GM19397 (cell line): ENCODE measurements around the gene SELENOK.

Source experiments
- ATAC-seq: cut with Tn5 transposase; IDR thresholded peaks from one replicate; pipeline ENCODE4 v1.9.1; 2021; ENCODE audit warnings: mild to moderate bottlenecking, moderate library complexity; ENCODE audit not compliant: unreplicated experiment

Gene SELENOK

GRCh38 chr3:53884623-53885022 is 7.0 kb downstream of the SELENOK start:
- no peak for ATAC-seq

GRCh38 chr3:53883008-53883407 is 8.7 kb downstream of the SELENOK start:
- ATAC-seq = no peak

GRCh38 chr3:53881691-53882593 is 9.7 kb downstream of the SELENOK start, which contains the start of gene ACTR8:
Gene ACTR8 (minus strand): TSS chr3:53882152. CDS start chr3:53882101, 51 bp downstream.
- peak; percentile 85 for ATAC-seq

GRCh38 chr3:53880396-53881345 is 11.0 kb downstream of the SELENOK start:
- ATAC-seq = no peak

GRCh38 chr3:53865732-53866499 is 25.7 kb downstream of the SELENOK start:
- ATAC-seq = peak; percentile 42

- ATAC-seq = no peak
These were observed 28.5 kb downstream of the SELENOK start for GRCh38 chr3:53863145-53863544.

GRCh38 chr3:53862241-53862640 is 29.4 kb downstream of the SELENOK start:
- no peak for ATAC-seq

GRCh38 chr3:53860196-53860595 is 31.5 kb downstream of the SELENOK start:
- no peak for ATAC-seq

GRCh38 chr3:53859178-53859577 is 32.5 kb downstream of the SELENOK start:
- ATAC-seq = no peak

- ATAC-seq = no peak
These were observed 33.4 kb downstream of the SELENOK start for GRCh38 chr3:53858096-53858741.

- no peak for ATAC-seq
These were observed 34.7 kb downstream of the SELENOK start for GRCh38 chr3:53856964-53857363.

GRCh38 chr3:53850895-53851294 is 40.8 kb downstream of the SELENOK start:
- ATAC-seq = no peak

- no peak for ATAC-seq
These were observed 41.7 kb downstream of the SELENOK start for GRCh38 chr3:53849916-53850315.

GRCh38 chr3:53846851-53847155 is 44.9 kb downstream of the SELENOK start:
- ATAC-seq = no peak

- ATAC-seq = peak; percentile 53
These were observed 45.4 kb downstream of the SELENOK start, which contains the start of the genes CHDH and IL17RB for GRCh38 chr3:53846134-53846850. Gene CHDH (minus strand): TSS chr3:53846419. CDS start chr3:53824008, 22,411 bp downstream. Gene IL17RB (plus strand): TSS chr3:53846568. CDS start chr3:53846589, 21 bp downstream.

- ATAC-seq = no peak
These were observed 45.9 kb downstream of the SELENOK start for GRCh38 chr3:53845881-53846133.

GRCh38 chr3:53845103-53845880 is 46.4 kb downstream of the SELENOK start:
- no peak for ATAC-seq

GRCh38 chr3:53844262-53845102 is 47.2 kb downstream of the SELENOK start:
- ATAC-seq = no peak
